GM19351 (cell line): ENCODE data around the gene PTPN1.
"Not testable (repeated sequence)": the region's sequence is repeated elsewhere in the genome, so short reads cannot be mapped to it uniquely, and the experiment has no call there.

Source experiments
- ATAC-seq: cut with Tn5 transposase; IDR thresholded peaks from one replicate; pipeline ENCODE4 v1.9.1; 2021; ENCODE audit warnings: mild to moderate bottlenecking, moderate library complexity; ENCODE audit not compliant: unreplicated experiment

Gene PTPN1

GRCh38 chr20:50478162-50478990, 31.8 kb upstream of the PTPN1 start:
- ATAC-seq: peak; percentile 86

GRCh38 chr20:50481741-50482140, 28.4 kb upstream of the PTPN1 start:
- ATAC-seq: no peak

- no peak for ATAC-seq
These were observed 27.7 kb upstream of the PTPN1 start for GRCh38 chr20:50482396-50482981.

GRCh38 chr20:50484271-50484976, 25.8 kb upstream of the PTPN1 start:
- ATAC-seq: no peak

- no peak for ATAC-seq
These were observed 22.8 kb upstream of the PTPN1 start for GRCh38 chr20:50487397-50487796.

- ATAC-seq: peak; percentile 79
These were observed 21.9 kb upstream of the PTPN1 start for GRCh38 chr20:50488236-50488806.

- ATAC-seq: no peak
These were observed 19.0 kb upstream of the PTPN1 start for GRCh38 chr20:50491168-50491567.

- no peak for ATAC-seq
These were observed 18.1 kb upstream of the PTPN1 start for GRCh38 chr20:50491926-50492634.

- no peak for ATAC-seq
These were observed 16.3 kb upstream of the PTPN1 start for GRCh38 chr20:50493881-50494253.

- ATAC-seq: no peak
These were observed 15.8 kb upstream of the PTPN1 start for GRCh38 chr20:50494428-50494827.

- ATAC-seq: no peak
These were observed 13.3 kb upstream of the PTPN1 start for GRCh38 chr20:50496773-50497385.

- no peak for ATAC-seq
These were observed 12.0 kb upstream of the PTPN1 start for GRCh38 chr20:50498071-50498776.

GRCh38 chr20:50499938-50500337, 10.2 kb upstream of the PTPN1 start:
- no peak for ATAC-seq

- ATAC-seq: no peak
These were observed 8.0 kb upstream of the PTPN1 start for GRCh38 chr20:50501972-50502745.

GRCh38 chr20:50504231-50504823, 5.9 kb upstream of the PTPN1 start:
- ATAC-seq: no peak

- no peak for ATAC-seq
These were observed 4.0 kb upstream of the PTPN1 start for GRCh38 chr20:50506270-50506579.

GRCh38 chr20:50507745-50508144, 2.4 kb upstream of the PTPN1 start:
- not testable (repeated sequence) for ATAC-seq

- ATAC-seq: no peak
These were observed 1.9 kb upstream of the PTPN1 start for GRCh38 chr20:50508171-50508755.
